Neutrophil (primary cell): ENCODE measurements around the gene SERPINF2.

Experiments used
- H3K27ac ChIP-seq: fragments of 200-600 bp; sonication (generic); 2 replicates; pipeline ENCODE4 v1.5.1; 2016; ENCODE audit warnings: mild to moderate bottlenecking, moderate library complexity
- H3K27me3 ChIP-seq: fragments of 200-600 bp; sonication (generic); 2 replicates; pipeline ENCODE4 v1.6.0; 2016; ENCODE audit warnings: mild to moderate bottlenecking
- H3K36me3 ChIP-seq: fragments of 200-600 bp; sonication (generic); 2 replicates; pipeline ENCODE4 v1.5.1; 2017
- H3K4me1 ChIP-seq, 2 experiments: fragments of 200-600 bp in 1 of 2; sonication (generic) in 1 of 2; 1 replicate in 1 of 2; 2 replicates in 1 of 2; pipeline versions ENCODE4 v1.5.1 to v1.6.1; 2013 to 2016; ENCODE audit warnings: low read depth in 1 of 2, low read length in 1 of 2, mild to moderate bottlenecking in 1 of 2, moderate library complexity in 1 of 2; ENCODE audit not compliant: control insufficient read depth in 1 of 2, insufficient read depth in 1 of 2
- H3K4me3 ChIP-seq, 2 experiments: fragments of 200-600 bp in 1 of 2; sonication (generic) in 1 of 2; 1 replicate in 1 of 2; 2 replicates in 1 of 2; pipeline ENCODE4 v1.5.1; 2013 to 2016; ENCODE audit warnings: low read depth in 1 of 2, low read length in 1 of 2, mild to moderate bottlenecking in 1 of 2, moderate library complexity in 1 of 2
- H3K9me3 ChIP-seq: fragments of 200-600 bp; sonication (generic); 2 replicates; pipeline ENCODE4 v1.5.1; 2016
- TF ChIP-seq, protein P1 (sequence below): fragments of 200-600 bp; sonication (generic); IDR thresholded peaks from 2 replicates; pipeline ENCODE4 v1.5.1; 2016; ENCODE audit warnings: antibody characterized with exemption

Gene SERPINF2

DNA sequence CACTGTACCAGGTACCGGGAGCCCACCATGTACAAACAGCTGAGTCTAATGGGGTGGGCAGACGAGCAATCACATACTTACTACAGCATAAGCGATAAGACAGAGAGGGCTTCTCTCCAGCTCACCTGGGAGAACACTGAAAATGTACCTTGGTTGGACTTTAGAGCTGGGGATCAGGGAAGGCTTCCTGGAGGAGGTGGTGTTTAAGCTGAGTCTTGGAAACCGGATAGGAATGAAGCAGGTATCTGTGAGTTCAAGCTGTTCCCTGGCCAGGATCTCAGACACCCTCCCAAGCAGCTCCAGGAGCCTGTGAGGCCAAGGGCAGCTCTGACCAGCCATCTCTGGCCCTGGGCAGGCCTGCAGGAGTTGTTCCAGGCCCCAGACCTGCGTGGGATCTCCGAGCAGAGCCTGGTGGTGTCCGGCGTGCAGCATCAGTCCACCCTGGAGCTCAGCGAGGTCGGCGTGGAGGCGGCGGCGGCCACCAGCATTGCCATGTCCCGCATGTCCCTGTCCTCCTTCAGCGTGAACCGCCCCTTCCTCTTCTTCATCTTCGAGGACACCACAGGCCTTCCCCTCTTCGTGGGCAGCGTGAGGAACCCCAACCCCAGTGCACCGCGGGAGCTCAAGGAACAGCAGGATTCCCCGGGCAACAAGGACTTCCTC lies 11.2 kb downstream of the SERPINF2 start:
- no peaks in the 10 kb centered on the region for H3K36me3 ChIP-seq
- peaks cover 2% of the 10 kb centered on the region for H3K27me3 ChIP-seq
- H3K4me1 ChIP-seq: peaks cover 5 to 9% of the 10 kb centered on the region in 2 experiments
- H3K9me3 ChIP-seq: no peaks in the 10 kb centered on the region
- no peak overlapping the region for H3K4me3 ChIP-seq
- TF ChIP-seq, protein P1, sequence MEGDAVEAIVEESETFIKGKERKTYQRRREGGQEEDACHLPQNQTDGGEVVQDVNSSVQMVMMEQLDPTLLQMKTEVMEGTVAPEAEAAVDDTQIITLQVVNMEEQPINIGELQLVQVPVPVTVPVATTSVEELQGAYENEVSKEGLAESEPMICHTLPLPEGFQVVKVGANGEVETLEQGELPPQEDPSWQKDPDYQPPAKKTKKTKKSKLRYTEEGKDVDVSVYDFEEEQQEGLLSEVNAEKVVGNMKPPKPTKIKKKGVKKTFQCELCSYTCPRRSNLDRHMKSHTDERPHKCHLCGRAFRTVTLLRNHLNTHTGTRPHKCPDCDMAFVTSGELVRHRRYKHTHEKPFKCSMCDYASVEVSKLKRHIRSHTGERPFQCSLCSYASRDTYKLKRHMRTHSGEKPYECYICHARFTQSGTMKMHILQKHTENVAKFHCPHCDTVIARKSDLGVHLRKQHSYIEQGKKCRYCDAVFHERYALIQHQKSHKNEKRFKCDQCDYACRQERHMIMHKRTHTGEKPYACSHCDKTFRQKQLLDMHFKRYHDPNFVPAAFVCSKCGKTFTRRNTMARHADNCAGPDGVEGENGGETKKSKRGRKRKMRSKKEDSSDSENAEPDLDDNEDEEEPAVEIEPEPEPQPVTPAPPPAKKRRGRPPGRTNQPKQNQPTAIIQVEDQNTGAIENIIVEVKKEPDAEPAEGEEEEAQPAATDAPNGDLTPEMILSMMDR: no peak
- no peak overlapping the region for H3K27ac ChIP-seq

DNA sequence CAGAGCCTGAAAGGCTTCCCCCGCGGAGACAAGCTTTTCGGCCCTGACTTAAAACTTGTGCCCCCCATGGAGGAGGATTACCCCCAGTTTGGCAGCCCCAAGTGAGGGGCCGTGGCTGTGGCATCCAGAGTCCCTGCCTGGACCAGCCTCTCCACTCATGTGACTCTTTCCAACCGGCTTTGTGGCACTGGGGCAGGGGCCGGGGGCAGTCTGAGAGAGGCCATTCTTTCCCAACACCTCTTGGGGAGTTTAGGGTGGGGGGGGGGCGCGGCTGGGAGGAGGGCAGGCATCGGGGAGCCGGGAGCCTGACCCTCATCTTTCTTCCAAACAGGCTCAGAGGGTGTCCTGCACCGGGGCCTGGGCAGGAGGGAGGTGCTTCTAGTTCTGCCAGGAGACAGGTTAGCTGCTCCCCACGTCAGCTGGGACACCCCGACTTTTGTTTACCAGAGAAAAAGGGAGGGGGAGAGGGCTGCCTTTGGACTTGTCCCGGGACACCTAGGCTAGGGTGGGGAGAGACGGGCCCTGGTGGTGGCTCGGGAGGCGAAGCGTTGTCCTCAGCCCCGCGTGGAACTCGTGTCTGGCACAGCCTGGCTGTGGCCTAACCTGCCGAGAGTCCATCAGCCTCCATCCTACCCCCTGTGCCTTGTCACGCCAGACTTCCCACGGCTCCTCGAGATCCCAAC lies 11.9 kb downstream of the SERPINF2 start:
- H3K4me3 ChIP-seq: no peak overlapping the region
- TF ChIP-seq, protein P1: no peak
- H3K27me3 ChIP-seq: peaks cover 7% of the 10 kb centered on the region
- no peaks in the 10 kb centered on the region for H3K36me3 ChIP-seq
- no peaks in the 10 kb centered on the region for H3K9me3 ChIP-seq
- H3K4me1 ChIP-seq: peaks cover 5 to 9% of the 10 kb centered on the region in 2 experiments
- no peak overlapping the region for H3K27ac ChIP-seq

DNA sequence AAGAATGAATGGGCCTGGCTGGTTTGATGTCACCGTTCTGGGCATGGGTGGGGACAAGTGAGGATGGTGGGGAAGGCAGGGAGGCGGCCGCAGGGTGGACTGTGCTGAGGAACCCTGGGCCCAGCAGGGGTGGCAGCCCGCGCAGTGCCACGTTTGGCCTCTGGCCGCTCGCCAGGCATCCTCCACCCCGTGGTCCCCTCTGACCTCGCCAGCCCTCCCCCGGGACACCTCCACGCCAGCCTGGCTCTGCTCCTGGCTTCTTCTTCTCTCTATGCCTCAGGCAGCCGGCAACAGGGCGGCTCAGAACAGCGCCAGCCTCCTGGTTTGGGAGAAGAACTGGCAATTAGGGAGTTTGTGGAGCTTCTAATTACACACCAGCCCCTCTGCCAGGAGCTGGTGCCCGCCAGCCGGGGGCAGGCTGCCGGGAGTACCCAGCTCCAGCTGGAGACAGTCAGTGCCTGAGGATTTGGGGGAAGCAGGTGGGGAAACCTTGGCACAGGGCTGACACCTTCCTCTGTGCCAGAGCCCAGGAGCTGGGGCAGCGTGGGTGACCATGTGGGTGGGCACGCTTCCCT lies 12.7 kb downstream of the SERPINF2 start:
- H3K4me1 ChIP-seq: peaks cover 5 to 9% of the 10 kb centered on the region in 2 experiments
- H3K27me3 ChIP-seq: peaks cover 7% of the 10 kb centered on the region
- no peak overlapping the region for H3K4me3 ChIP-seq
- H3K9me3 ChIP-seq: no peaks in the 10 kb centered on the region
- TF ChIP-seq, protein P1: no peak
- H3K36me3 ChIP-seq: no peaks in the 10 kb centered on the region
- H3K27ac ChIP-seq: no peak overlapping the region

DNA sequence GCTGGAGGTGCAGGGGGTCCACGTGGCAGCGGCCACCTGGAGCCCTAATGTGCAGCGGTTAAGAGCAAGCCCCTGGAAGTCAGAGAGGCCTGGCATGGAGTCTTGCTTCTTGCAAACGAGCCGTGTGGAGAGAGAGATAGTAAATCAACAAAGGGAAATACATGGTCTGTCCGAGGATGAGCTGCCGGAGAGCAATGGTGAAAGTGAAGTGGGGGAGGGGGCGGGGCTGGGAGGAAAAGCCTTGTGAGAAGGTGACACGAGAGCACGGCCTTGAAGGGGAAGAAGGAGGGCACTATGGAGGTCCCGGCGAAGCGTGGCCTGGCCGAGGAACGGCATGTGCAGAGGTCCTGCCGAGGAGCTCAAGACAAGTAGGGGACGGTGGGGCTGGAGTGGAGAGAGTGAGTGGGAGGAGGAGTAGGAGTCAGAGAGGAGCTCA lies 13.2 kb downstream of the SERPINF2 start:
- TF ChIP-seq, protein P1: no peak
- no peak overlapping the region for H3K27ac ChIP-seq
- no peaks in the 10 kb centered on the region for H3K36me3 ChIP-seq
- peaks cover 5 to 9% of the 10 kb centered on the region in 2 experiments for H3K4me1 ChIP-seq
- no peaks in the 10 kb centered on the region for H3K9me3 ChIP-seq
- H3K27me3 ChIP-seq: peaks cover 7% of the 10 kb centered on the region
- no peak overlapping the region for H3K4me3 ChIP-seq

DNA sequence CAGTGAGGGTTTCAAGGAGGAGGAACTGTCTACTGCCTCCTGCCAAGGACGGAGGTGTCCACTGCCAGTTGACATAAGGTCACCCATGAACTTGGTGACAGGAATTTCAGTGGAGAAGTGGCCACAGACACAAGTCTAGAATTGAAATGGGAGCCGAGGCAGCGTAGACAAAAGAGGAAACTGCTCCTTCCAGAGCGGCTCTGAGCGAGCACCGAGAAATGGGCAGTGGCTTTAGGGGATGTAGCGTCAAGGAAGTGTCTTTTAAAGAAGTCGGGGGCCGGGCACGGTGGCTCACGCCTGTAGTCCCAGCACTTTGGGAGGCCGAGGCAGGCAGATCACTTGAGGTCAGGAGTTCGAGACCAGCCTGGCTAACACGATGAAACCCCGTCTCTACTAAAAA lies 16.1 kb downstream of the SERPINF2 start:
- H3K4me1 ChIP-seq: peaks cover 0 to 3% of the 10 kb centered on the region in 2 experiments
- peaks cover 22% of the 10 kb centered on the region for H3K27me3 ChIP-seq
- H3K4me3 ChIP-seq: no peak overlapping the region
- H3K27ac ChIP-seq: no peak overlapping the region
- no peaks in the 10 kb centered on the region for H3K36me3 ChIP-seq
- no peaks in the 10 kb centered on the region for H3K9me3 ChIP-seq
- TF ChIP-seq, protein P1: no peak
